HCT116 (cell line): ENCODE results near the gene PTF1A. TPM values are rescaled to one million over a fixed set of nuclear protein-coding genes. Genes with fewer than 3 reads are reported as not detected.

Experiments
- ATAC-seq: fragments of 200-7000 bp; cut with Tn5 transposase; 2 replicates; pipeline ENCODE4 v1.9.1; 2020; ENCODE audit warnings: mild to moderate bottlenecking, moderate library complexity
- BruUV-seq: library from RNA; stranded (reverse); fragments of 400-500 nt; replicated peaks from 2 replicates; lab custom pipeline; 2021; lab: Mats Ljungman, UMichigan
- CTCF ChIA-PET: fragments of 300-600 bp; sonication (Branson Sonifier 250); formaldehyde crosslinking; loops from one replicate; lab custom pipeline; 2021; ENCODE audit warnings: antibody characterized with exemption; lab: Charles Lee
- POLR2A ChIA-PET: fragments of 300-600, 350-600 bp; sonication (Branson Sonifier 250); formaldehyde crosslinking; loops from one replicate; lab custom pipeline; 2021; ENCODE audit warnings: antibody characterized with exemption; lab: Charles Lee
- RAD21 ChIA-PET, 2 experiments: fragments of 300-600 bp; sonication (Branson Sonifier 250); formaldehyde crosslinking; loops; one replicate each; lab custom pipeline; 2023; ENCODE audit warnings: low total read pairs in 2 of 2; ENCODE audit not compliant: uncharacterized antibody in 2 of 2, unreplicated experiment in 2 of 2, low non-redundant PET in 1 of 2; lab: Charles Lee
- DNase-seq: peaks from one replicate; pipeline ENCODE4 v3.0.0-alpha.2; 2010; ENCODE audit warnings: low read depth, low spot score
- H2AFZ ChIP-seq: fragments of 200-600 bp; shearing (Covaris generic), sonication (generic); 2 replicates; pipeline ENCODE4 v1.6.1; 2017; ENCODE audit warnings: low read depth, mixed run types, mixed read lengths, antibody characterized with exemption, low read length; ENCODE audit not compliant: poor library complexity, severe bottlenecking
- H3K27ac ChIP-seq: 2 replicates; pipeline ENCODE4 v1.5.1; 2012; ENCODE audit warnings: low read depth, low read length
- H3K27me3 ChIP-seq: fragments of 200-600 bp; sonication (generic); 2 replicates; pipeline ENCODE4 v1.6.1; 2016; ENCODE audit warnings: mixed run types, low read length, mixed read lengths; ENCODE audit not compliant: insufficient read depth
- H3K36me3 ChIP-seq, 2 experiments: fragments of 200-500 bp in 1 of 2; fragments of 200-600 bp in 1 of 2; sonication (Bioruptor generic) in 1 of 2; sonication (generic) in 1 of 2; 2 replicates each; pipeline versions ENCODE4 v1.5.1 to v1.6.1; 2014 to 2016; ENCODE audit warnings: low read length in 2 of 2, inconsistent platforms in 1 of 2, mixed read lengths in 1 of 2, mixed run types in 1 of 2; ENCODE audit not compliant: insufficient read depth in 2 of 2, control insufficient read depth in 1 of 2
- H3K4me1 ChIP-seq, 2 experiments: fragments of 200-600 bp in 1 of 2; sonication (generic) in 1 of 2; 2 replicates each; pipeline versions ENCODE4 v1.5.1 to v1.6.1; 2012 to 2017; ENCODE audit warnings: low read length in 2 of 2, inconsistent platforms in 1 of 2, mild to moderate bottlenecking in 1 of 2, mixed read lengths in 1 of 2, mixed run types in 1 of 2, moderate library complexity in 1 of 2; ENCODE audit not compliant: insufficient read depth in 2 of 2, control insufficient read depth in 1 of 2
- H3K4me2 ChIP-seq: fragments of 200-600 bp; sonication (generic); 2 replicates; pipeline ENCODE4 v1.6.1; 2017; ENCODE audit warnings: mixed run types, low read length, mixed read lengths
- H3K4me3 ChIP-seq, 2 experiments: fragments of 200-600 bp in 1 of 2; sonication (generic) in 1 of 2; replicated peaks in 1 of 2; 2 replicates each; pipeline ENCODE4 v1.5.1; 2011 to 2016; ENCODE audit warnings: low read length in 2 of 2, control low read depth in 1 of 2, low read depth in 1 of 2, mild to moderate bottlenecking in 1 of 2, mixed read lengths in 1 of 2, mixed run types in 1 of 2
- H3K79me2 ChIP-seq: fragments of 200-600 bp; sonication (generic); 2 replicates; pipeline ENCODE4 v1.6.1; 2017; ENCODE audit warnings: mild to moderate bottlenecking, mixed run types, low read length, moderate library complexity, mixed read lengths; ENCODE audit not compliant: insufficient read depth
- H3K9ac ChIP-seq: fragments of 200-600 bp; sonication (generic); 2 replicates; pipeline ENCODE4 v1.6.1; 2016; ENCODE audit warnings: low read length, mixed read lengths
- H3K9me2 ChIP-seq: fragments of 200-600 bp; sonication (generic), shearing (Covaris generic); 2 replicates; pipeline ENCODE4 v1.6.1; 2017; ENCODE audit warnings: mixed run types, mild to moderate bottlenecking, moderate library complexity; ENCODE audit not compliant: insufficient read depth
- H3K9me3 ChIP-seq, 2 experiments: fragments of 200-500 bp in 1 of 2; fragments of 200-600 bp in 1 of 2; sonication (Bioruptor generic) in 1 of 2; sonication (generic) in 1 of 2; 2 replicates each; pipeline ENCODE4 v1.6.1; 2014 to 2017; ENCODE audit warnings: low read length in 2 of 2, mixed read lengths in 2 of 2, inconsistent platforms in 1 of 2, low read depth in 1 of 2, mild to moderate bottlenecking in 1 of 2, mixed run types in 1 of 2, moderate library complexity in 1 of 2; ENCODE audit not compliant: control insufficient read depth in 1 of 2, insufficient read depth in 1 of 2
- H4K20me1 ChIP-seq: fragments of 200-600 bp; sonication (generic), shearing (Covaris generic); 2 replicates; pipeline ENCODE4 v1.6.1; 2017; ENCODE audit warnings: mixed run types, mild to moderate bottlenecking, moderate library complexity; ENCODE audit not compliant: insufficient read depth
- CBX3 ChIP-seq: IDR thresholded peaks from 2 replicates; pipeline ENCODE4 v1.6.1; 2012; ENCODE audit warnings: low read depth
- ELF1 ChIP-seq: IDR thresholded peaks from 2 replicates; pipeline ENCODE4 v1.6.1; 2012; ENCODE audit warnings: low read depth, borderline replicate concordance
- FOSL1 ChIP-seq: IDR thresholded peaks from 2 replicates; pipeline ENCODE4 v1.6.1; 2012; ENCODE audit warnings: low read depth
- JUND ChIP-seq: IDR thresholded peaks from 2 replicates; pipeline ENCODE4 v1.6.1; 2012
- POLR2A ChIP-seq: IDR thresholded peaks from 2 replicates; pipeline ENCODE4 v1.7.0; 2011; ENCODE audit warnings: borderline replicate concordance; ENCODE audit not compliant: insufficient read depth, insufficient read length; ENCODE audit errors: extremely low read depth
- POLR2AphosphoS5 ChIP-seq: IDR thresholded peaks from 2 replicates; pipeline ENCODE4 v1.6.1; 2011; ENCODE audit warnings: mild to moderate bottlenecking, low read depth, low read length, moderate library complexity
- RAD21 ChIP-seq: IDR thresholded peaks from 2 replicates; pipeline ENCODE4 v1.6.1; 2012; ENCODE audit warnings: low read depth, mild to moderate bottlenecking
- SP1 ChIP-seq: IDR thresholded peaks from 2 replicates; pipeline ENCODE4 v1.6.1; 2012; ENCODE audit warnings: low read depth
- SRF ChIP-seq: IDR thresholded peaks from 2 replicates; pipeline ENCODE4 v1.6.1; 2012; ENCODE audit warnings: low read depth
- YY1 ChIP-seq: IDR thresholded peaks from 2 replicates; pipeline ENCODE4 v1.6.1; 2011; ENCODE audit warnings: low read length, low read depth, moderate library complexity, mild to moderate bottlenecking; ENCODE audit not compliant: insufficient replicate concordance; ENCODE audit errors: extremely low read depth
- ZFX ChIP-seq: fragments of 450-650 bp; IDR thresholded peaks from 2 replicates; pipeline ENCODE4 v1.6.1; 2017
- ZNF274 ChIP-seq: fragments of 200-500 bp; sonication (Bioruptor generic); IDR thresholded peaks from 2 replicates; pipeline ENCODE4 v1.6.1; 2014; ENCODE audit warnings: mild to moderate bottlenecking, low read depth, low read length, inconsistent platforms
- intact Hi-C: fragments of 100-400 bp; cut with micrococcal nuclease; formaldehyde crosslinking; loops from 2 replicates; pipeline ENCODE4 v1.10.0; 2022
- total RNA-seq: library from RNA; stranded (reverse); gene quantifications from one replicate; pipeline ENCODE4 v1.2.1, GENCODE V29; 2021; ENCODE audit not compliant: unreplicated experiment
- TF ChIP-seq, protein P1 (sequence below): IDR thresholded peaks from 2 replicates; pipeline ENCODE4 v1.6.1; 2012; ENCODE audit warnings: low read depth
- TF ChIP-seq, protein P2 (sequence below): IDR thresholded peaks from 2 replicates; pipeline ENCODE4 v1.6.1; 2012

The PTF1A gene
- total RNA-seq, 1 experiment from 2014 or later, result not detected

DNA sequence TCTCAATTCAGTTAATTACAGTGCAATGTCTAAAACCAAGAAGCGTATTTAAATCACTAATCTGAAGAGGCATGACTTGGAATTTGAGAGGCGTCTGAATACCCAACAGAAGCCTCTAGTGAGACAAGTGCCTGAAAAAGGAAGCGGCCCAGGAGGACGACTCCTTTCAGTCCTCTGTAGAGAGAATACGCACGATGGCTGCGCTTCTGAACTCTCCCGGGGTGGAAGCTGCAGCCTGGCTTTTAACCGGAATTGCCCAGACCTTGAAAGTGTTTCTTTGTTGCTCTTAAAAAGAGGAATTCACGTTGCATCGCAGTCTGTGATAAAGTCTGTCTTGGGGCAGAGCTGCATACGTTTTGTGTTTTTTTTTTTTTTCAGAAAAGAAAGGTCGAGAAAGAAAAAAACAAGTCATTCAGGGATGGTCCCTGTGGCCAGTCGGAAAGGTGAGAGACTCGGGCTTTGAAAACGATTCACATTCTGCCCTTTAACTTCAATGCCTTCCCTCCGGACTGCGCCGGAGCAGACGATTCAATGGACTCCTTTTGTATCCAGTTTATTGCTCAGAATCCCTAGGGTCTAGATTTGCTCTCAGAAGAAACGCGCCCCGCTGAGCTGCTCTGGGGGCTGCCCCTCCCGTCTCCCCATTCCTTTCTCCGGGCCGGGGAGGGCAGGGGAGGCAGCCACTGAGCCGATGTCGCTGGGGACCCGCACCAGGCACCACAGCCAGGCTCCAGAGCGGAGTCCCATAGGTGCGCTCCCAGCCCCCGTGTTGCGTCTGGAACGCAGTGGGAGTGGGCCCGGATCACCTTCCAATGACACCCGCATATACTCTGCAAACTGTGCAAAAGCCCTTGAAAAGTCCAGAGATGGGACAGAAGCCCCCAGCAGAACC is 994 bp upstream of the PTF1A start:
- CTCF ChIA-PET, result no interaction called here
- POLR2A ChIA-PET, result no interaction called here
- ATAC-seq, result no peak
- no peaks in the 10 kb centered on the region for H3K79me2 ChIP-seq
- H3K27ac ChIP-seq, result no peak overlapping the region
- no peak overlapping the region for H3K4me2 ChIP-seq
- H4K20me1 ChIP-seq, result no peaks in the 10 kb centered on the region
- peaks cover 8% of the 10 kb centered on the region; the same call in 1 of the 2 replicates for H3K27me3 ChIP-seq
- RAD21 ChIA-PET, result no interaction called here
- no peaks in the 10 kb centered on the region for H3K9me3 ChIP-seq
- TF ChIP-seq SRF (no peak), CBX3 (no peak), ELF1 (no peak), SP1 (no peak), POLR2A (no peak), ZNF274 (no peak), POLR2AphosphoS5 (no peak), ZFX (no peak), RAD21 (no peak), JUND (no peak), FOSL1 (no peak), YY1 (no peak)
- TF ChIP-seq, protein P1, sequence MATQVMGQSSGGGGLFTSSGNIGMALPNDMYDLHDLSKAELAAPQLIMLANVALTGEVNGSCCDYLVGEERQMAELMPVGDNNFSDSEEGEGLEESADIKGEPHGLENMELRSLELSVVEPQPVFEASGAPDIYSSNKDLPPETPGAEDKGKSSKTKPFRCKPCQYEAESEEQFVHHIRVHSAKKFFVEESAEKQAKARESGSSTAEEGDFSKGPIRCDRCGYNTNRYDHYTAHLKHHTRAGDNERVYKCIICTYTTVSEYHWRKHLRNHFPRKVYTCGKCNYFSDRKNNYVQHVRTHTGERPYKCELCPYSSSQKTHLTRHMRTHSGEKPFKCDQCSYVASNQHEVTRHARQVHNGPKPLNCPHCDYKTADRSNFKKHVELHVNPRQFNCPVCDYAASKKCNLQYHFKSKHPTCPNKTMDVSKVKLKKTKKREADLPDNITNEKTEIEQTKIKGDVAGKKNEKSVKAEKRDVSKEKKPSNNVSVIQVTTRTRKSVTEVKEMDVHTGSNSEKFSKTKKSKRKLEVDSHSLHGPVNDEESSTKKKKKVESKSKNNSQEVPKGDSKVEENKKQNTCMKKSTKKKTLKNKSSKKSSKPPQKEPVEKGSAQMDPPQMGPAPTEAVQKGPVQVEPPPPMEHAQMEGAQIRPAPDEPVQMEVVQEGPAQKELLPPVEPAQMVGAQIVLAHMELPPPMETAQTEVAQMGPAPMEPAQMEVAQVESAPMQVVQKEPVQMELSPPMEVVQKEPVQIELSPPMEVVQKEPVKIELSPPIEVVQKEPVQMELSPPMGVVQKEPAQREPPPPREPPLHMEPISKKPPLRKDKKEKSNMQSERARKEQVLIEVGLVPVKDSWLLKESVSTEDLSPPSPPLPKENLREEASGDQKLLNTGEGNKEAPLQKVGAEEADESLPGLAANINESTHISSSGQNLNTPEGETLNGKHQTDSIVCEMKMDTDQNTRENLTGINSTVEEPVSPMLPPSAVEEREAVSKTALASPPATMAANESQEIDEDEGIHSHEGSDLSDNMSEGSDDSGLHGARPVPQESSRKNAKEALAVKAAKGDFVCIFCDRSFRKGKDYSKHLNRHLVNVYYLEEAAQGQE, result no peak
- TF ChIP-seq, protein P2, sequence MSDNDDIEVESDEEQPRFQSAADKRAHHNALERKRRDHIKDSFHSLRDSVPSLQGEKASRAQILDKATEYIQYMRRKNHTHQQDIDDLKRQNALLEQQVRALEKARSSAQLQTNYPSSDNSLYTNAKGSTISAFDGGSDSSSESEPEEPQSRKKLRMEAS, result no peak
- no peak for DNase-seq
- no peaks in the 10 kb centered on the region for H3K36me3 ChIP-seq
- no peaks in the 10 kb centered on the region for H3K9me2 ChIP-seq
- H3K4me1 ChIP-seq, result no peaks in the 10 kb centered on the region
- H2AFZ ChIP-seq, result no peak overlapping the region
- intact Hi-C loops, result no loop called here
- H3K9ac ChIP-seq, result no peak overlapping the region
- no TSS peak for BruUV-seq
- no peak overlapping the region for H3K4me3 ChIP-seq
